Adrenal gland (tissue), 12 donors: ENCODE data around the gene SF3B1. TPM values are rescaled to one million over a fixed set of nuclear protein-coding genes. Genes with fewer than 3 reads are reported as not detected.

ENCODE experiments used
- DNase-seq, 7 donors: peaks; one replicate each; pipeline ENCODE4 v3.0.0-alpha.2; 2019 to 2020
- H3K27ac ChIP-seq, 5 donors: fragments of 200-600 bp; sonication (generic) in 4 of 5; 1 replicate in 3 of 5; 2 replicates in 2 of 5; pipeline versions ENCODE4 v1.5.1 to v1.8.0; 2016 to 2020; ENCODE audit warnings: mild to moderate bottlenecking in 1 of 5
- H3K27me3 ChIP-seq: fragments of 200-600 bp; 2 replicates; pipeline ENCODE4 v1.8.0; 2021
- H3K36me3 ChIP-seq, 2 donors: fragments of 200-600 bp; replicated peaks in 1 of 2; 1 replicate in 1 of 2; 2 replicates in 1 of 2; pipeline versions ENCODE4 v1.5.1 to v1.8.0; 2018 to 2022
- H3K4me1 ChIP-seq, 2 donors: fragments of 200-600 bp; replicated peaks in 1 of 2; 1 replicate in 1 of 2; 2 replicates in 1 of 2; pipeline versions ENCODE4 v1.5.1 to v1.8.0; 2018 to 2021
- H3K4me3 ChIP-seq, 4 donors: fragments of 200-600 bp; sonication (generic) in 3 of 4; one replicate each; pipeline ENCODE4 v1.5.1; 2016 to 2018
- H3K9me3 ChIP-seq, 3 donors: fragments of 200-600 bp; sonication (generic) in 1 of 3; replicated peaks in 1 of 3; 1 replicate in 2 of 3; 2 replicates in 1 of 3; pipeline versions ENCODE4 v1.5.1 to v1.8.0; 2016 to 2021
- CTCF ChIP-seq, 6 experiments: fragments of 450-650 bp in 4 of 6; fragments of 200-600 bp in 2 of 6; sonication (generic) in 1 of 6; IDR thresholded peaks; 1 replicate in 5 of 6; 2 replicates in 1 of 6; pipeline versions ENCODE4 v1.5.1 to v1.8.0; 2016 to 2021; ENCODE audit warnings: antibody characterized with exemption in 6 of 6, mild to moderate bottlenecking in 2 of 6, moderate library complexity in 1 of 6
- POLR2A ChIP-seq, 2 donors: fragments of 450-650 bp; IDR thresholded peaks; one replicate each; pipeline ENCODE4 v1.6.1; 2017; ENCODE audit warnings: antibody characterized with exemption in 2 of 2, mild to moderate bottlenecking in 2 of 2, moderate library complexity in 1 of 2
- WGBS, 4 donors: extraction: QIAGEN DNeasy Blood & Tissue Kit in 2 of 4; methylation state at CpG; one replicate each; pipeline versions ENCODE4 v1.1.5 to v1.1.7; 2013 to 2017; 5-methylcytosine and 5-hydroxymethylcytosine counted together
- intact Hi-C, 2 donors: fragments of 100-400 bp; cut with DNase I; formaldehyde crosslinking; loops; one replicate each; pipeline versions ENCODE4 v1.14.1 to v1.15.0; 2022 to 2023
- polyA plus RNA-seq, 3 donors: library from polyadenylated mRNA; stranded (reverse); fragments of 200-250 nt in 2 of 3; fragments of 350-450 nt in 1 of 3; fragmentation: Illumina TruSeq in 1 of 3; extraction: RNeasy Lipid Tissue Mini Kit (QIAGEN cat#74804) in 1 of 3; gene quantifications; one replicate each; pipeline ENCODE4 v1.2.3, GENCODE V29; 2013 to 2014
- total RNA-seq, 9 donors: library from RNA; depleted of rRNA in 4 of 9; stranded (reverse); fragments of >200 nt in 4 of 9; fragments of 120-200 nt in 1 of 9; fragmentation: NEBNext Ultra II Directional in 1 of 9; extraction: Animal tissue kit (Norgen Biotek cat#: 25700) in 1 of 9; gene quantifications; one replicate each; pipeline versions ENCODE4 v1.1.0 to v1.2.4, GENCODE V29; 2013 to 2023
- donor health status: healthy with polysubstance abuse.
- donor health status: Bipolar disorder and iron deficiency.
- donor health status: DM: yes; HTN: yes; CAD: no.
- donor health status: DM: no; HTN: no; CAD: no.
- donor health status: DM: no; HTN: no; CAD: no.
- donor health status: DM: yes; HTN: yes; CAD: no.

The SF3B1 gene
- total and polyA plus RNA-seq, 12 donors = 91.1 to 564 (median 266) TPM

- no peak for DNase-seq
- WGBS, 4 donors = 90 to 93% (median 92%) methylated on average over 5 of the region's 5 CpGs
- Histone ChIP-seq H3K36me3 (peaks cover 0 to 99% of the 10 kb centered on the region in 2 donors), H3K27ac (no peak overlapping the region), H3K4me3 (no peak overlapping the region), H3K27me3 (no peaks in the 10 kb centered on the region), H3K9me3 (no peaks in the 10 kb centered on the region), H3K4me1 (no peaks in the 10 kb centered on the region)
- no peak for TF ChIP-seq CTCF (IDR thresholded peaks at IDR 0.05)
- TF ChIP-seq POLR2A (IDR thresholded peaks at IDR 0.05) = no peak
- intact Hi-C loops = no loop called here
These were observed 20.8 kb downstream of the SF3B1 start for GRCh38 chr2:197414039-197414438.

DNA sequence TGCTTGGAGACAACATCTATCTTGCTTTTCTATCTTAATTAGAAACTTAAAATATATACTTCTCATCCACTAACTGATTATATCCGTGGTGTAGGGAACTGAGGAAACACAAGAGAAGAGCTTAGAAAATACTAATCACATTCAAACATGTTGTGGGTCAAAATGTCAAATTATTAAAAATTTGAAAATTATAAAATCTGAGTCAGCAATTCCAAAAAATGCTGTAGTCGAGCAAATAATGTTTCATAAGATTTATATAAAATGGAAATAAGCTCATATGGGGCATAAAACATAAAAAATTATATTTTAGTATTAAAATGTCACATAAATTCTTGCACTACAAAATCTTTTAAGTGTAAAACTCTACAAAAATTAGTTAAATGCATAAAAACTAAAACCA lies 29.2 kb downstream of the SF3B1 start:
- Histone ChIP-seq H3K27me3 (no peaks in the 10 kb centered on the region), H3K4me3 (no peak overlapping the region), H3K9me3 (no peaks in the 10 kb centered on the region), H3K27ac (no peak overlapping the region), H3K4me1 (no peaks in the 10 kb centered on the region), H3K36me3 (peaks cover 0 to 100% of the 10 kb centered on the region in 2 donors)
- TF ChIP-seq POLR2A (IDR thresholded peaks at IDR 0.05) = no peak
- no peak for TF ChIP-seq CTCF (IDR thresholded peaks at IDR 0.05)
- intact Hi-C loops = loop anchor here in 1 of 2 donors (10.0 kb wide), 1 partner anchor 59 kb away; no protein-coding TSS in a partner anchor
- no peak for DNase-seq
- WGBS, 4 donors = 86 to 91% (median 87%) methylated on average over 2 of the region's 2 CpGs

DNA sequence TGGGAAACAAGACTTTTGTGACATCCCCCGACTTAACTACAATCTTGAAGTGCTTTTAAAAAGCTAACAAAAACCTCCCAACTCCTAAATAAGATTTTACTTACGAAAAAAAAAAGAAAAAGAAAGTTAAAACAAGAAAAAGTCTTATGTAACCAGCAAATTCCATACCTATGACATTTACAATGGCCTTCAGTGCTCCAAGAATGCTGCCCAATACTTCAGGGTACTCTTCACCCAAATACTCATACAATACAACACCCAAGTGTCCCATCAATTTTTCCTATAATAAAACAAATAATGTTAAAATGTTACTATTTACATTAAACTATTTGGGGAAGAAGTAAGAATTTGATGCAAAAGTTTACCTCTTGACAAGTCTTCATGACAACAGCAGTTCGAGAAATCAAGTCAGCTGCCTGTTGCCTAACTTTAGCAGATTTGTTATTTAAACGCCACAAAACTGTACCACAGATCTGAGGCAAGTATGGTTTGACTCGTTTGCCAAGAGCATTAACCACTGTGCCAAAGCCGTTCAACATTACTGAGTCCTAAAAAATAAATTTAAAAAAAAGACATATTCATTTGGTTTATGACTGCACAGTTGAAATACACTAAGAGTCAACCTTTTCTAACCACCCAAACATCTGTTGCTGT lies 34.8 kb downstream of the SF3B1 start:
- H3K36me3 ChIP-seq = peaks cover 0 to 99% of the 10 kb centered on the region in 2 donors
- 74 to 80% (median 75%) methylated on average over 6 of the region's 6 CpGs for WGBS, 4 donors
- DNase-seq = no peak
- peak overlapping the region in 1 of 5 donors; percentile 2 for H3K27ac ChIP-seq
- TF ChIP-seq POLR2A (IDR thresholded peaks at IDR 0.05) = no peak
- TF ChIP-seq CTCF (IDR thresholded peaks at IDR 0.05) = no peak
- no peaks in the 10 kb centered on the region for H3K9me3 ChIP-seq
- intact Hi-C loops = loop anchor here (5.0 to 10.0 kb wide), 3 partner anchors 65 to 625 kb away; no protein-coding TSS in a partner anchor
- H3K4me3 ChIP-seq = no peak overlapping the region
- no peaks in the 10 kb centered on the region for H3K27me3 ChIP-seq
- H3K4me1 ChIP-seq = no peaks in the 10 kb centered on the region

DNA sequence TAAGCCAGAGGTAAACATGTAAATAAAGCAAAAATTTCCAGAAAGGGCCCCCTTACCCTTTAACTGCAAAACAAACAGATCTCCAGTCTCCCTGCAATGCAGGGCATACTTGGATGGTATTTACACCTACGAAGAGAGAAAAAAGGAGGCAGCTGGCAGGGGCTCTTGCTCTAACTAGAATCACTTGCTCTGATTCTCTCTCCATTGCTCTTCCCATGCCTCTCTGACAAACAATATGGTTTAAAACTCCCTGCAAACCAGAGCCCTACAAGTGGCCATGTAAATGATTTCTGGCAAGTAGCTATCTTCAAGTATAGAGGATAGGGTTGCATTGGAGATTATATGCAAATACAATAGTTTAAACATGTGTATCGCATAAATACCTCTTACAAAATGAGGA lies 35.9 kb downstream of the SF3B1 start:
- Histone ChIP-seq H3K36me3 (peaks cover 0 to 99% of the 10 kb centered on the region in 2 donors), H3K27ac (no peak overlapping the region), H3K9me3 (no peaks in the 10 kb centered on the region), H3K4me3 (no peak overlapping the region), H3K4me1 (no peaks in the 10 kb centered on the region), H3K27me3 (no peaks in the 10 kb centered on the region)
- no peak for DNase-seq
- TF ChIP-seq POLR2A (IDR thresholded peaks at IDR 0.05) (no peak), CTCF (IDR thresholded peaks at IDR 0.05) (no peak)
- intact Hi-C loops = loop anchor here in 1 of 2 donors (5.0 to 10.0 kb wide), 2 partner anchors 68 to 624 kb away; no protein-coding TSS in a partner anchor
- 87 to 94% (median 90%) methylated on average over 2 of the region's 2 CpGs for WGBS, 4 donors
